Prostate gland (tissue), 2 donors: ENCODE results near the gene ACLY.

Experiments used
- POLR2AphosphoS5 ChIP-seq: sonication (generic); formaldehyde crosslinking; IDR thresholded peaks from one replicate; pipeline ENCODE4 v1.6.1; 2017; ENCODE audit warnings: antibody characterized with exemption
- TF ChIP-seq, protein P1 (sequence below), 4 experiments: fragments of 200-600 bp in 2 of 4; fragments of 450-650 bp in 2 of 4; sonication (generic) in 2 of 4; IDR thresholded peaks; 1 replicate in 3 of 4; 2 replicates in 1 of 4; pipeline ENCODE4 v1.5.1; 2016 to 2019; ENCODE audit warnings: antibody characterized with exemption in 4 of 4, mild to moderate bottlenecking in 2 of 4, moderate library complexity in 2 of 4

DNA sequence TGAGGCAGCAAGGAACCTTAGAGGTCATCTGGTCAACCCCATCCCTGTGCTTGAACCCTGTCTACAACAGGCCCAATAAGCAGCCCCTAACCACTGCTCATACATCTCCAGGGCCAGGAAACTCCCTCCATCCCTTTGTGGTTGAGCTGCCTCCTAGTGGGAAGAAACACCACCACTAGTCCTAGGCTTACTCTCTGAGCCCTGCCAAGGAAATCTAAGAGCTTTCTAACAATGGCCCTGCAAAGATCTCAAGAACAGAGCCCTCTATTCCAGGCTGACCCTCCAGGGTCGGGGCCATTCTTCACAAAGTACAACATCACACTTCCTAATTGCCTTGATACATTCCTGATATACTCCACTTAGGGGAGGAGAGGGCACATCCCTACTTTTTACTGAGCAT is 5.8 kb downstream of the ACLY start:
- TF ChIP-seq, protein P1, sequence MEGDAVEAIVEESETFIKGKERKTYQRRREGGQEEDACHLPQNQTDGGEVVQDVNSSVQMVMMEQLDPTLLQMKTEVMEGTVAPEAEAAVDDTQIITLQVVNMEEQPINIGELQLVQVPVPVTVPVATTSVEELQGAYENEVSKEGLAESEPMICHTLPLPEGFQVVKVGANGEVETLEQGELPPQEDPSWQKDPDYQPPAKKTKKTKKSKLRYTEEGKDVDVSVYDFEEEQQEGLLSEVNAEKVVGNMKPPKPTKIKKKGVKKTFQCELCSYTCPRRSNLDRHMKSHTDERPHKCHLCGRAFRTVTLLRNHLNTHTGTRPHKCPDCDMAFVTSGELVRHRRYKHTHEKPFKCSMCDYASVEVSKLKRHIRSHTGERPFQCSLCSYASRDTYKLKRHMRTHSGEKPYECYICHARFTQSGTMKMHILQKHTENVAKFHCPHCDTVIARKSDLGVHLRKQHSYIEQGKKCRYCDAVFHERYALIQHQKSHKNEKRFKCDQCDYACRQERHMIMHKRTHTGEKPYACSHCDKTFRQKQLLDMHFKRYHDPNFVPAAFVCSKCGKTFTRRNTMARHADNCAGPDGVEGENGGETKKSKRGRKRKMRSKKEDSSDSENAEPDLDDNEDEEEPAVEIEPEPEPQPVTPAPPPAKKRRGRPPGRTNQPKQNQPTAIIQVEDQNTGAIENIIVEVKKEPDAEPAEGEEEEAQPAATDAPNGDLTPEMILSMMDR (IDR thresholded peaks at IDR 0.05) = no peak
- no peak for TF ChIP-seq POLR2AphosphoS5
